ENCODE measurements around the gene DENND1C. TPM values are rescaled to one million over a fixed set of nuclear protein-coding genes. Genes with fewer than 3 reads are reported as not detected.

DENND1C gene
- total and polyA plus RNA-seq, 9 of the 15 experiments (the other 6 are each of a cell fraction or from before 2014, with no cell fraction given), result 0.03 to 1.2 (median 0.32) TPM; not detected in 1

DNA sequence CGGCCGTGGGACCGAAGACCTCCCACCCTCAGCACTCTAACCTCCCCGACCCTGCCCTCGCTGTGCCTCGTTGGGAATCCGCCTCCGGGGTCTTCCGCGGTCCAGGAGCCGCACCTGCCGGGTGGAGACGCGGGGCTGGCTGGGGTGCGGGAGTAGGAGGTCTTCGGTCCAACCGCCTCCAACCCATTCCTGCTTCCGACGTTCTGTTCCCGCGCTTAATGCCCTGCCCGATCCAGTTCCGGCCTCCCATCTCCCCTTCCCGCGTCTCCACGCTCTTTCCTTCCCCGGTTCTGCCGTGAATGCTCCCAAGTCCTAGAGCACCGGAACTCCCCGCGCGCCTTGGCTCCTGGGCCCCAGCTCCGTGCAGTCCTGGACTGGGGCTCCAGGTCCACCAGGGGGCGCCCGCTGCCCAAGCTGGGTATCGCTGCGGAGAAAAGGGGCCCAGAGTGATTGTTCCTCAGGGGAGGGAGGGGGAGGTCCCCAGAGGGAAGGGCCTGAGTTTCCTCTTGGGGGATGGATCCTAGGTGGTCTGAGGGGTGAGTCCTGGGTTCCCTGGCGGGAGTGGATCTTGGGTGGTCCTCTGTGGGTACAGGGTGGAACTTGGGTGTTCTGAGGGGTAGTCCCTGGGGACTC is 35.2 kb upstream of the DENND1C start (continued):
- TF ChIP-seq, protein P1, sequence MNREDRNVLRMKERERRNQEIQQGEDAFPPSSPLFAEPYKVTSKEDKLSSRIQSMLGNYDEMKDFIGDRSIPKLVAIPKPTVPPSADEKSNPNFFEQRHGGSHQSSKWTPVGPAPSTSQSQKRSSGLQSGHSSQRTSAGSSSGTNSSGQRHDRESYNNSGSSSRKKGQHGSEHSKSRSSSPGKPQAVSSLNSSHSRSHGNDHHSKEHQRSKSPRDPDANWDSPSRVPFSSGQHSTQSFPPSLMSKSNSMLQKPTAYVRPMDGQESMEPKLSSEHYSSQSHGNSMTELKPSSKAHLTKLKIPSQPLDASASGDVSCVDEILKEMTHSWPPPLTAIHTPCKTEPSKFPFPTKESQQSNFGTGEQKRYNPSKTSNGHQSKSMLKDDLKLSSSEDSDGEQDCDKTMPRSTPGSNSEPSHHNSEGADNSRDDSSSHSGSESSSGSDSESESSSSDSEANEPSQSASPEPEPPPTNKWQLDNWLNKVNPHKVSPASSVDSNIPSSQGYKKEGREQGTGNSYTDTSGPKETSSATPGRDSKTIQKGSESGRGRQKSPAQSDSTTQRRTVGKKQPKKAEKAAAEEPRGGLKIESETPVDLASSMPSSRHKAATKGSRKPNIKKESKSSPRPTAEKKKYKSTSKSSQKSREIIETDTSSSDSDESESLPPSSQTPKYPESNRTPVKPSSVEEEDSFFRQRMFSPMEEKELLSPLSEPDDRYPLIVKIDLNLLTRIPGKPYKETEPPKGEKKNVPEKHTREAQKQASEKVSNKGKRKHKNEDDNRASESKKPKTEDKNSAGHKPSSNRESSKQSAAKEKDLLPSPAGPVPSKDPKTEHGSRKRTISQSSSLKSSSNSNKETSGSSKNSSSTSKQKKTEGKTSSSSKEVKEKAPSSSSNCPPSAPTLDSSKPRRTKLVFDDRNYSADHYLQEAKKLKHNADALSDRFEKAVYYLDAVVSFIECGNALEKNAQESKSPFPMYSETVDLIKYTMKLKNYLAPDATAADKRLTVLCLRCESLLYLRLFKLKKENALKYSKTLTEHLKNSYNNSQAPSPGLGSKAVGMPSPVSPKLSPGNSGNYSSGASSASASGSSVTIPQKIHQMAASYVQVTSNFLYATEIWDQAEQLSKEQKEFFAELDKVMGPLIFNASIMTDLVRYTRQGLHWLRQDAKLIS (CRISPR knock-in tag; IDR thresholded peaks at IDR 0.05), result peak; percentile 88
- TF ChIP-seq JUNB (CRISPR knock-in tag; conservative IDR thresholded peaks at IDR 0.05) (no peak), FOS (IDR thresholded peaks at IDR 0.05; ENCODE audit: extremely low read depth, insufficient read length) (no peak), RB1 (IDR thresholded peaks at IDR 0.05; ENCODE audit: low read depth) (peak; percentile 89), PHF20 (IDR thresholded peaks at IDR 0.05; ENCODE audit: partially characterized antibody) (peak; percentile 57), NFRKB (IDR thresholded peaks at IDR 0.05; ENCODE audit: low read depth) (no peak), NFATC3 (IDR thresholded peaks at IDR 0.05) (no peak), COPS2 (conservative IDR thresholded peaks at IDR 0.05) (no peak), GABPB2 (CRISPR knock-in tag; conservative IDR thresholded peaks at IDR 0.05) (no peak), ZNF57 (CRISPR knock-in tag; IDR thresholded peaks at IDR 0.05) (no peak), SMARCB1 (IDR thresholded peaks at IDR 0.05; ENCODE audit: insufficient read length, low read depth) (no peak), KDM5B (IDR thresholded peaks at IDR 0.05; ENCODE audit: insufficient replicate concordance, low read depth, low read length) (peak; percentile 45), L3MBTL2 (IDR thresholded peaks at IDR 0.05) (peak; percentile 70; the same call in 1 of the 2 replicates)
- TF ChIP-seq, protein P2, sequence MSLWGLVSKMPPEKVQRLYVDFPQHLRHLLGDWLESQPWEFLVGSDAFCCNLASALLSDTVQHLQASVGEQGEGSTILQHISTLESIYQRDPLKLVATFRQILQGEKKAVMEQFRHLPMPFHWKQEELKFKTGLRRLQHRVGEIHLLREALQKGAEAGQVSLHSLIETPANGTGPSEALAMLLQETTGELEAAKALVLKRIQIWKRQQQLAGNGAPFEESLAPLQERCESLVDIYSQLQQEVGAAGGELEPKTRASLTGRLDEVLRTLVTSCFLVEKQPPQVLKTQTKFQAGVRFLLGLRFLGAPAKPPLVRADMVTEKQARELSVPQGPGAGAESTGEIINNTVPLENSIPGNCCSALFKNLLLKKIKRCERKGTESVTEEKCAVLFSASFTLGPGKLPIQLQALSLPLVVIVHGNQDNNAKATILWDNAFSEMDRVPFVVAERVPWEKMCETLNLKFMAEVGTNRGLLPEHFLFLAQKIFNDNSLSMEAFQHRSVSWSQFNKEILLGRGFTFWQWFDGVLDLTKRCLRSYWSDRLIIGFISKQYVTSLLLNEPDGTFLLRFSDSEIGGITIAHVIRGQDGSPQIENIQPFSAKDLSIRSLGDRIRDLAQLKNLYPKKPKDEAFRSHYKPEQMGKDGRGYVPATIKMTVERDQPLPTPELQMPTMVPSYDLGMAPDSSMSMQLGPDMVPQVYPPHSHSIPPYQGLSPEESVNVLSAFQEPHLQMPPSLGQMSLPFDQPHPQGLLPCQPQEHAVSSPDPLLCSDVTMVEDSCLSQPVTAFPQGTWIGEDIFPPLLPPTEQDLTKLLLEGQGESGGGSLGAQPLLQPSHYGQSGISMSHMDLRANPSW (CRISPR knock-in tag; IDR thresholded peaks at IDR 0.05), result no peak

Data from K562 (cell line).